Measurements from ENCODE around the gene GHRL. TPM values are rescaled to one million over a fixed set of nuclear protein-coding genes. Genes with fewer than 3 reads are reported as not detected.

The GHRL gene
- total and polyA plus RNA-seq, 12 donors = 0.12 to 1.0 (median 0.81) TPM; not detected in 3

- intact Hi-C loops (cut with DNase I) = no loop called here
- ATAC-seq (no peak), DNase-seq (no peak)
- no peak for TF ChIP-seq CTCF (IDR thresholded peaks at IDR 0.05)
- peaks cover 0 to 49% (median 13%) of the 10 kb centered on the region in 9 donors for H3K36me3 ChIP-seq
- WGBS, 2 donors = 70 to 77% methylated on average over 6 of the region's 6 CpGs
- H3K4me1 ChIP-seq = peaks cover 0 to 27% (median 20%) of the 10 kb centered on the region in 9 donors
- H3K9me3 ChIP-seq = no peaks in the 10 kb centered on the region
- no peaks in the 10 kb centered on the region for H3K27me3 ChIP-seq
- H3K27ac ChIP-seq = no peak overlapping the region
- H3K4me3 ChIP-seq = peak overlapping the region in 5 of 10 donors; percentile 1 to 97 (median 95)
Measured at GRCh38 chr3:10319251-10319650, 26.5 kb upstream of the GHRL start.

GRCh38 chr3:10317961-10318350, 25.2 kb upstream of the GHRL start:
- H3K4me3 ChIP-seq = no peak overlapping the region
- no peaks in the 10 kb centered on the region for H3K9me3 ChIP-seq
- intact Hi-C loops (cut with DNase I) = no loop called here
- WGBS, 2 donors = 93 to 96% methylated on average over 3 of the region's 3 CpGs
- ATAC-seq = no peak
- no peaks in the 10 kb centered on the region for H3K27me3 ChIP-seq
- peaks cover 0 to 62% (median 21%) of the 10 kb centered on the region in 9 donors for H3K36me3 ChIP-seq
- peaks cover 0 to 29% (median 20%) of the 10 kb centered on the region in 9 donors for H3K4me1 ChIP-seq
- DNase-seq = no peak
- no peak for TF ChIP-seq CTCF (IDR thresholded peaks at IDR 0.05)
- no peak overlapping the region for H3K27ac ChIP-seq

- 90 to 93% methylated on average over 4 of the region's 4 CpGs for WGBS, 2 donors
- H3K36me3 ChIP-seq = peaks cover 0 to 67% (median 26%) of the 10 kb centered on the region in 9 donors
Measured at GRCh38 chr3:10317311-10317960, 24.7 kb upstream of the GHRL start.

DNA sequence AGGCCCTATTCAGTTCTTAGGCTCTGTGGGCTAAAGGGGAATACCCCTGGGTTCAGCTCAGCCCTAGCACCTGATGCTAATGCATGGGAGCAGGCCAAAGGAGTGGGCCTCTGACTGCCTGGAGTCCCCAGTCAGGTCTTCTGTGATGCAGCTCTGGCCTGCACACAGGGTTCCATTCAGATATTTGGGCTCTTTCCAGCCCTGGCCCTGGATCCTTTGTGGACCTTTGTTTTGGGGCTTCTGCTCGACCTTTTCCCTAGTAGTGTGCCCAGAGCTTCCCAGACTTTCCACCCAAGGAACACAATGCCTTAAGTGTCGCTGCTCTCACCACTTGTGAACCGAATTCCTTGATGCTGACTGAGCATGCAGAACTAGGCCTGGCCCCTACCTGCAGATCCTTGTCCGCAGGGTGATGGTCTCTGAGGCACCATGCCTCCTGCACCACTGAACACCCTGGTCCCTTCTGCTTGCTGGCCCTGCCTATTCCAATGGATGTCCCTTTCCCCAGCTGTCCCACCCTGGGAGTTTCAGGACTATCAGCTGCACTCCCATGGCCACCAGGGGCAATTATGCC, 23.1 kb upstream of the GHRL start:
- Histone ChIP-seq H3K4me3 (no peak overlapping the region), H3K27me3 (no peaks in the 10 kb centered on the region), H3K27ac (no peak overlapping the region), H3K36me3 (peaks cover 0 to 83% (median 31%) of the 10 kb centered on the region in 9 donors), H3K9me3 (no peaks in the 10 kb centered on the region), H3K4me1 (peaks cover 0 to 33% (median 20%) of the 10 kb centered on the region in 9 donors)
- TF ChIP-seq CTCF (IDR thresholded peaks at IDR 0.05) = no peak
- WGBS, 2 donors = 93 to 96% methylated on average over 4 of the region's 4 CpGs
- DNase-seq (no peak), ATAC-seq (no peak)
- intact Hi-C loops (cut with DNase I) = no loop called here

More at GRCh38 chr3:10317311-10317960, 24.7 kb upstream of the GHRL start:
- intact Hi-C loops (cut with DNase I) = no loop called here
- DNase-seq (no peak), ATAC-seq (no peak)
- no peaks in the 10 kb centered on the region for H3K9me3 ChIP-seq
- no peak for TF ChIP-seq CTCF (IDR thresholded peaks at IDR 0.05)
- H3K27me3 ChIP-seq = no peaks in the 10 kb centered on the region
- no peak overlapping the region for H3K4me3 ChIP-seq
- H3K4me1 ChIP-seq = peaks cover 0 to 33% (median 25%) of the 10 kb centered on the region in 9 donors
- no peak overlapping the region for H3K27ac ChIP-seq

All from heart right ventricle (tissue), 16 donors.